ENCODE measurements around the gene JAG2.

The JAG2 gene

GRCh38 chr14:105168496-105168978 is at the start of gene JAG2:
Gene JAG2 (minus strand): TSS chr14:105168776. CDS start chr14:105168420, 356 bp downstream.
- Histone ChIP-seq H3K4me3 (ENCODE audit: low read depth in 1 of 2, low read length in 2 of 2) (peak within 1 kb of the TSS in 1 of 2 donors; percentile 53), H3K36me3 (ENCODE audit: control insufficient read depth in 1 of 2, insufficient read depth in 2 of 2, low read length in 2 of 2) (no peaks in the 10 kb centered on the region), H3K27ac (ENCODE audit: low read length) (no peak within 1 kb of the TSS), H3K27me3 (ENCODE audit: low read depth, low read length) (peaks cover 21% of the 10 kb centered on the region), H3K9me3 (ENCODE audit: control insufficient read depth in 1 of 2, low read length in 2 of 2) (no peaks in the 10 kb centered on the region), H3K4me1 (ENCODE audit: control insufficient read depth in 1 of 2, insufficient read depth in 2 of 2, low read length in 2 of 2) (peaks cover 0 to 24% of the 10 kb centered on the region in 2 donors)

- Histone ChIP-seq H3K36me3 (ENCODE audit: control insufficient read depth in 1 of 2, insufficient read depth in 2 of 2, low read length in 2 of 2) (peaks cover 0 to 57% of the 10 kb centered on the region in 2 donors), H3K4me3 (ENCODE audit: low read depth in 1 of 2, low read length in 2 of 2) (no peak overlapping the region), H3K9me3 (ENCODE audit: control insufficient read depth in 1 of 2, low read length in 2 of 2) (no peaks in the 10 kb centered on the region), H3K27me3 (ENCODE audit: low read depth, low read length) (no peaks in the 10 kb centered on the region), H3K27ac (ENCODE audit: low read length) (no peak overlapping the region), H3K4me1 (ENCODE audit: control insufficient read depth in 1 of 2, insufficient read depth in 2 of 2, low read length in 2 of 2) (no peaks in the 10 kb centered on the region)
Observed at GRCh38 chr14:105217774-105218173, 49.2 kb upstream of the JAG2 start.

GRCh38 chr14:105216490-105217247 is 48.1 kb upstream of the JAG2 start:
- Histone ChIP-seq H3K27ac (ENCODE audit: low read length) (no peak overlapping the region), H3K9me3 (ENCODE audit: control insufficient read depth in 1 of 2, low read length in 2 of 2) (no peaks in the 10 kb centered on the region), H3K27me3 (ENCODE audit: low read depth, low read length) (no peaks in the 10 kb centered on the region), H3K4me3 (ENCODE audit: low read depth in 1 of 2, low read length in 2 of 2) (no peak overlapping the region), H3K36me3 (ENCODE audit: control insufficient read depth in 1 of 2, insufficient read depth in 2 of 2, low read length in 2 of 2) (peaks cover 0 to 65% of the 10 kb centered on the region in 2 donors), H3K4me1 (ENCODE audit: control insufficient read depth in 1 of 2, insufficient read depth in 2 of 2, low read length in 2 of 2) (no peaks in the 10 kb centered on the region)

- no peaks in the 10 kb centered on the region for H3K9me3 ChIP-seq (ENCODE audit: control insufficient read depth in 1 of 2, low read length in 2 of 2)
- H3K27me3 ChIP-seq (ENCODE audit: low read depth, low read length), result no peaks in the 10 kb centered on the region
- H3K4me3 ChIP-seq (ENCODE audit: low read depth in 1 of 2, low read length in 2 of 2), result no peak overlapping the region
- H3K36me3 ChIP-seq (ENCODE audit: control insufficient read depth in 1 of 2, insufficient read depth in 2 of 2, low read length in 2 of 2), result peaks cover 0 to 64% of the 10 kb centered on the region in 2 donors
- H3K27ac ChIP-seq (ENCODE audit: low read length), result no peak overlapping the region
- no peaks in the 10 kb centered on the region for H3K4me1 ChIP-seq (ENCODE audit: control insufficient read depth in 1 of 2, insufficient read depth in 2 of 2, low read length in 2 of 2)
Observed at GRCh38 chr14:105215602-105216001, 47.0 kb upstream of the JAG2 start.

GRCh38 chr14:105214324-105214915 is 45.8 kb upstream of the JAG2 start:
- Histone ChIP-seq H3K9me3 (ENCODE audit: control insufficient read depth in 1 of 2, low read length in 2 of 2) (no peaks in the 10 kb centered on the region), H3K27me3 (ENCODE audit: low read depth, low read length) (no peaks in the 10 kb centered on the region), H3K4me1 (ENCODE audit: control insufficient read depth in 1 of 2, insufficient read depth in 2 of 2, low read length in 2 of 2) (no peaks in the 10 kb centered on the region), H3K4me3 (ENCODE audit: low read depth in 1 of 2, low read length in 2 of 2) (no peak overlapping the region), H3K36me3 (ENCODE audit: control insufficient read depth in 1 of 2, insufficient read depth in 2 of 2, low read length in 2 of 2) (peaks cover 0 to 63% of the 10 kb centered on the region in 2 donors), H3K27ac (ENCODE audit: low read length) (no peak overlapping the region)

GRCh38 chr14:105213361-105213760 is 44.8 kb upstream of the JAG2 start:
- H3K27me3 ChIP-seq (ENCODE audit: low read depth, low read length), result no peaks in the 10 kb centered on the region
- H3K4me3 ChIP-seq (ENCODE audit: low read depth in 1 of 2, low read length in 2 of 2), result no peak overlapping the region
- no peaks in the 10 kb centered on the region for H3K4me1 ChIP-seq (ENCODE audit: control insufficient read depth in 1 of 2, insufficient read depth in 2 of 2, low read length in 2 of 2)
- no peaks in the 10 kb centered on the region for H3K9me3 ChIP-seq (ENCODE audit: control insufficient read depth in 1 of 2, low read length in 2 of 2)
- no peak overlapping the region for H3K27ac ChIP-seq (ENCODE audit: low read length)
- H3K36me3 ChIP-seq (ENCODE audit: control insufficient read depth in 1 of 2, insufficient read depth in 2 of 2, low read length in 2 of 2), result peaks cover 0 to 56% of the 10 kb centered on the region in 2 donors

GRCh38 chr14:105212541-105213300 is 44.1 kb upstream of the JAG2 start:
- Histone ChIP-seq H3K9me3 (ENCODE audit: control insufficient read depth in 1 of 2, low read length in 2 of 2) (no peaks in the 10 kb centered on the region), H3K27me3 (ENCODE audit: low read depth, low read length) (no peaks in the 10 kb centered on the region), H3K4me3 (ENCODE audit: low read depth in 1 of 2, low read length in 2 of 2) (no peak overlapping the region), H3K36me3 (ENCODE audit: control insufficient read depth in 1 of 2, insufficient read depth in 2 of 2, low read length in 2 of 2) (peaks cover 0 to 50% of the 10 kb centered on the region in 2 donors), H3K4me1 (ENCODE audit: control insufficient read depth in 1 of 2, insufficient read depth in 2 of 2, low read length in 2 of 2) (no peaks in the 10 kb centered on the region), H3K27ac (ENCODE audit: low read length) (no peak overlapping the region)

- Histone ChIP-seq H3K27me3 (ENCODE audit: low read depth, low read length) (no peaks in the 10 kb centered on the region), H3K36me3 (ENCODE audit: control insufficient read depth in 1 of 2, insufficient read depth in 2 of 2, low read length in 2 of 2) (peaks cover 0 to 40% of the 10 kb centered on the region in 2 donors)
Observed at GRCh38 chr14:105211758-105212089, 43.1 kb upstream of the JAG2 start.

GRCh38 chr14:105211086-105211757 is 42.6 kb upstream of the JAG2 start:
- H3K36me3 ChIP-seq (ENCODE audit: control insufficient read depth in 1 of 2, insufficient read depth in 2 of 2, low read length in 2 of 2), result peaks cover 0 to 35% of the 10 kb centered on the region in 2 donors
- no peak overlapping the region for H3K4me3 ChIP-seq (ENCODE audit: low read depth in 1 of 2, low read length in 2 of 2)
- H3K27me3 ChIP-seq (ENCODE audit: low read depth, low read length), result no peaks in the 10 kb centered on the region
- H3K27ac ChIP-seq (ENCODE audit: low read length), result no peak overlapping the region
- no peaks in the 10 kb centered on the region for H3K4me1 ChIP-seq (ENCODE audit: control insufficient read depth in 1 of 2, insufficient read depth in 2 of 2, low read length in 2 of 2)
- H3K9me3 ChIP-seq (ENCODE audit: control insufficient read depth in 1 of 2, low read length in 2 of 2), result no peaks in the 10 kb centered on the region

More at GRCh38 chr14:105211758-105212089, 43.1 kb upstream of the JAG2 start:
- no peaks in the 10 kb centered on the region for H3K9me3 ChIP-seq (ENCODE audit: control insufficient read depth in 1 of 2, low read length in 2 of 2)
- H3K27ac ChIP-seq (ENCODE audit: low read length), result no peak overlapping the region
- H3K4me3 ChIP-seq (ENCODE audit: low read depth in 1 of 2, low read length in 2 of 2), result no peak overlapping the region
- H3K4me1 ChIP-seq (ENCODE audit: control insufficient read depth in 1 of 2, insufficient read depth in 2 of 2, low read length in 2 of 2), result no peaks in the 10 kb centered on the region

GRCh38 chr14:105210266-105211025 is 41.9 kb upstream of the JAG2 start:
- Histone ChIP-seq H3K27ac (ENCODE audit: low read length) (no peak overlapping the region), H3K36me3 (ENCODE audit: control insufficient read depth in 1 of 2, insufficient read depth in 2 of 2, low read length in 2 of 2) (peaks cover 0 to 34% of the 10 kb centered on the region in 2 donors), H3K9me3 (ENCODE audit: control insufficient read depth in 1 of 2, low read length in 2 of 2) (no peaks in the 10 kb centered on the region), H3K4me3 (ENCODE audit: low read depth in 1 of 2, low read length in 2 of 2) (no peak overlapping the region), H3K27me3 (ENCODE audit: low read depth, low read length) (no peaks in the 10 kb centered on the region), H3K4me1 (ENCODE audit: control insufficient read depth in 1 of 2, insufficient read depth in 2 of 2, low read length in 2 of 2) (peaks cover 0 to 5% of the 10 kb centered on the region in 2 donors)

All from muscle layer of duodenum (tissue), 2 donors.